SK-N-SH (cell line): ENCODE data around the gene CEP89. TPM values are rescaled to one million over a fixed set of nuclear protein-coding genes. Genes with fewer than 3 reads are reported as not detected.

Source experiments
- CTCF ChIA-PET: fragments of 300-600, 350-600 bp; formaldehyde crosslinking; extraction: SDS; loops from one replicate; lab custom pipeline; 2021; lab: Yijun Ruan, JAX
- POLR2A ChIA-PET: fragments of 350-600 bp; sonication (Branson Sonifier 250); formaldehyde crosslinking; extraction: SDS; loops from one replicate; lab custom pipeline; 2020; ENCODE audit warnings: antibody characterized with exemption, inconsistent platforms; lab: Yijun Ruan, JAX
- DNase-seq: peaks from one replicate; pipeline ENCODE4 v3.0.0; 2012
- H2AFZ ChIP-seq: fragments of 200-600 bp; sonication (generic); 2 replicates; pipeline ENCODE4 v1.8.1; 2016; ENCODE audit warnings: antibody characterized with exemption, mild to moderate bottlenecking, low read depth
- H3F3A ChIP-seq: fragments of 200-600 bp; sonication (generic); replicated peaks from 2 replicates; pipeline ENCODE3; 2016; ENCODE audit warnings: antibody characterized with exemption, mild to moderate bottlenecking; ENCODE audit not compliant: insufficient read depth
- H3K27ac ChIP-seq, 2 experiments: fragments of 200-500 bp in 1 of 2; fragments of 200-600 bp in 1 of 2; sonication (Bioruptor generic) in 1 of 2; sonication (generic), shearing (Covaris generic) in 1 of 2; 2 replicates each; pipeline versions ENCODE4 v1.5.1 to v1.6.1; 2014 to 2016; ENCODE audit warnings: low read depth in 2 of 2, inconsistent platforms in 1 of 2, low read length in 1 of 2, mild to moderate bottlenecking in 1 of 2, mixed read lengths in 1 of 2
- H3K27me3 ChIP-seq: fragments of 200-600 bp; sonication (generic), shearing (Covaris generic); 2 replicates; pipeline ENCODE4 v1.6.1; 2016; ENCODE audit warnings: mixed run types; ENCODE audit not compliant: insufficient read depth
- H3K36me3 ChIP-seq, 2 experiments: fragments of 200-500 bp in 1 of 2; fragments of 200-600 bp in 1 of 2; sonication (Bioruptor generic) in 1 of 2; sonication (generic) in 1 of 2; replicated peaks in 1 of 2; 2 replicates each; pipeline versions ENCODE3 to v1.5.1; 2014 to 2016; ENCODE audit warnings: low read length in 1 of 2, mild to moderate bottlenecking in 1 of 2; ENCODE audit not compliant: insufficient read depth in 2 of 2, control insufficient read depth in 1 of 2
- H3K4me1 ChIP-seq, 2 experiments: fragments of 200-500 bp in 1 of 2; fragments of 200-600 bp in 1 of 2; sonication (Bioruptor generic) in 1 of 2; sonication (generic), shearing (Covaris generic) in 1 of 2; 2 replicates each; pipeline versions ENCODE4 v1.5.1 to v1.6.1; 2014 to 2016; ENCODE audit warnings: low read depth in 1 of 2, low read length in 1 of 2, mixed run types in 1 of 2; ENCODE audit not compliant: insufficient read depth in 2 of 2, control insufficient read depth in 1 of 2
- H3K4me2 ChIP-seq: fragments of 200-600 bp; sonication (generic), shearing (Covaris generic); 2 replicates; pipeline ENCODE4 v1.6.1; 2017; ENCODE audit warnings: mixed run types
- H3K4me3 ChIP-seq, 2 experiments: fragments of 200-500 bp in 1 of 2; fragments of 200-600 bp in 1 of 2; sonication (Bioruptor generic) in 1 of 2; sonication (generic), shearing (Covaris generic) in 1 of 2; 2 replicates each; pipeline versions ENCODE4 v1.5.1 to v1.8.1; 2014 to 2016; ENCODE audit warnings: low read depth in 2 of 2, inconsistent platforms in 1 of 2, low read length in 1 of 2, mild to moderate bottlenecking in 1 of 2, mixed read lengths in 1 of 2, moderate library complexity in 1 of 2
- H3K79me2 ChIP-seq: fragments of 200-600 bp; sonication (generic); 2 replicates; pipeline ENCODE4 v1.8.1; 2017; ENCODE audit warnings: mild to moderate bottlenecking; ENCODE audit not compliant: insufficient read depth
- H3K9ac ChIP-seq: fragments of 200-600 bp; sonication (generic); 2 replicates; pipeline ENCODE4 v1.6.1; 2017; ENCODE audit warnings: mixed run types
- H3K9me2 ChIP-seq: fragments of 200-600 bp; sonication (generic); 2 replicates; pipeline ENCODE4 v1.6.1; 2017; ENCODE audit warnings: mixed run types
- H3K9me3 ChIP-seq: fragments of 200-600 bp; sonication (generic); 2 replicates; pipeline ENCODE4 v1.6.1; 2017; ENCODE audit warnings: mixed run types, mild to moderate bottlenecking, moderate library complexity
- H4K20me1 ChIP-seq: fragments of 200-600 bp; sonication (generic); 2 replicates; pipeline ENCODE4 v1.6.1; 2017; ENCODE audit warnings: mild to moderate bottlenecking, mixed run types; ENCODE audit not compliant: insufficient read depth
- ELF1 ChIP-seq: IDR thresholded peaks from 2 replicates; pipeline ENCODE4 v1.4.0; 2012
- EP300 ChIP-seq, 2 experiments: IDR thresholded peaks; 2 replicates each; pipeline versions ENCODE4 v1.4.0 to v1.6.1; 2012; ENCODE audit warnings: borderline replicate concordance in 1 of 2, low read depth in 1 of 2, low read length in 1 of 2
- FOXM1 ChIP-seq: IDR thresholded peaks from 2 replicates; pipeline ENCODE4 v1.4.0; 2012; ENCODE audit warnings: low read depth, mild to moderate bottlenecking
- JUND ChIP-seq: IDR thresholded peaks from 2 replicates; pipeline ENCODE4 v1.4.0; 2012
- MXI1 ChIP-seq: IDR thresholded peaks from 2 replicates; pipeline ENCODE4 v1.6.1; 2012; ENCODE audit warnings: mild to moderate bottlenecking, low read depth, low read length, improper control_type of control experiment
- NRF1 ChIP-seq: IDR thresholded peaks from 2 replicates; pipeline ENCODE4 v1.6.1; 2012; ENCODE audit warnings: low read depth, mild to moderate bottlenecking, low read length
- RCOR1 ChIP-seq: fragments of 150-350 bp; IDR thresholded peaks from 2 replicates; pipeline ENCODE4 v1.6.1; 2017; ENCODE audit warnings: antibody characterized with exemption, low read length
- SIN3A ChIP-seq: IDR thresholded peaks from 2 replicates; pipeline ENCODE4 v1.6.1; 2012; ENCODE audit warnings: low read depth, mild to moderate bottlenecking, low read length, moderate library complexity, borderline replicate concordance
- SMC3 ChIP-seq: IDR thresholded peaks from 2 replicates; pipeline ENCODE4 v1.6.1; 2012; ENCODE audit warnings: low read depth, low read length, improper control_type of control experiment
- TAF1 ChIP-seq: IDR thresholded peaks from 2 replicates; pipeline ENCODE4 v1.6.1; 2012; ENCODE audit warnings: low read depth, mild to moderate bottlenecking, low read length, moderate library complexity, borderline replicate concordance
- TEAD4 ChIP-seq: IDR thresholded peaks from 2 replicates; pipeline ENCODE4 v1.4.0; 2012; ENCODE audit warnings: mild to moderate bottlenecking, borderline replicate concordance; ENCODE audit not compliant: insufficient read depth
- YY1 ChIP-seq: IDR thresholded peaks from 2 replicates; pipeline ENCODE4 v1.4.0; 2012; ENCODE audit warnings: low read depth, mild to moderate bottlenecking
- polyA plus RNA-seq, 3 experiments: library from polyadenylated mRNA; depleted of rRNA; stranded (reverse); fragments of >200 nt; gene quantifications; 2 replicates each; pipeline ENCODE4 v1.2.3, GENCODE V29; 2012
- TF ChIP-seq, protein P1 (sequence below): IDR thresholded peaks from 2 replicates; pipeline ENCODE4; 2012
- TF ChIP-seq, protein P2 (sequence below): IDR thresholded peaks from 2 replicates; pipeline ENCODE4 v1.4.0; 2012; ENCODE audit warnings: low read depth, borderline replicate concordance
- TF ChIP-seq, protein P3 (sequence below): fragments of 150-350 bp; IDR thresholded peaks from 2 replicates; pipeline ENCODE4 v1.6.1; 2016; ENCODE audit warnings: mild to moderate bottlenecking, low read depth, low read length
- TF ChIP-seq, protein P4 (sequence below): IDR thresholded peaks from 2 replicates; pipeline ENCODE4 v1.4.0; 2012; ENCODE audit warnings: low read depth, borderline replicate concordance
- TF ChIP-seq, protein P5 (sequence below): IDR thresholded peaks from 2 replicates; pipeline ENCODE4 v1.4.0; 2012; ENCODE audit warnings: low read depth

The CEP89 gene
- polyA plus RNA-seq, 1 of the 3 experiments (the other 2 are of a cell fraction), result 16.4 TPM

- TF ChIP-seq NRF1, result no peak
- no peak for TF ChIP-seq JUND
- no peak for TF ChIP-seq RCOR1
- no peak for TF ChIP-seq EP300 (IDR thresholded peaks at IDR 0.05; ENCODE audit: borderline replicate concordance in 1 of 2, low read depth in 1 of 2, low read length in 1 of 2)
- TF ChIP-seq, protein P1, sequence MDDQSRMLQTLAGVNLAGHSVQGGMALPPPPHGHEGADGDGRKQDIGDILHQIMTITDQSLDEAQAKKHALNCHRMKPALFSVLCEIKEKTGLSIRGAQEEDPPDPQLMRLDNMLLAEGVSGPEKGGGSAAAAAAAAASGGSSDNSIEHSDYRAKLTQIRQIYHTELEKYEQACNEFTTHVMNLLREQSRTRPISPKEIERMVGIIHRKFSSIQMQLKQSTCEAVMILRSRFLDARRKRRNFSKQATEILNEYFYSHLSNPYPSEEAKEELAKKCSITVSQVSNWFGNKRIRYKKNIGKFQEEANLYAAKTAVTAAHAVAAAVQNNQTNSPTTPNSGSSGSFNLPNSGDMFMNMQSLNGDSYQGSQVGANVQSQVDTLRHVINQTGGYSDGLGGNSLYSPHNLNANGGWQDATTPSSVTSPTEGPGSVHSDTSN, result no peak
- no peak for TF ChIP-seq FOXM1
- TF ChIP-seq YY1, result no peak
- TF ChIP-seq, protein P2, sequence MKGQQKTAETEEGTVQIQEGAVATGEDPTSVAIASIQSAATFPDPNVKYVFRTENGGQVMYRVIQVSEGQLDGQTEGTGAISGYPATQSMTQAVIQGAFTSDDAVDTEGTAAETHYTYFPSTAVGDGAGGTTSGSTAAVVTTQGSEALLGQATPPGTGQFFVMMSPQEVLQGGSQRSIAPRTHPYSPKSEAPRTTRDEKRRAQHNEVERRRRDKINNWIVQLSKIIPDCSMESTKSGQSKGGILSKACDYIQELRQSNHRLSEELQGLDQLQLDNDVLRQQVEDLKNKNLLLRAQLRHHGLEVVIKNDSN, result no peak
- TF ChIP-seq, protein P3, sequence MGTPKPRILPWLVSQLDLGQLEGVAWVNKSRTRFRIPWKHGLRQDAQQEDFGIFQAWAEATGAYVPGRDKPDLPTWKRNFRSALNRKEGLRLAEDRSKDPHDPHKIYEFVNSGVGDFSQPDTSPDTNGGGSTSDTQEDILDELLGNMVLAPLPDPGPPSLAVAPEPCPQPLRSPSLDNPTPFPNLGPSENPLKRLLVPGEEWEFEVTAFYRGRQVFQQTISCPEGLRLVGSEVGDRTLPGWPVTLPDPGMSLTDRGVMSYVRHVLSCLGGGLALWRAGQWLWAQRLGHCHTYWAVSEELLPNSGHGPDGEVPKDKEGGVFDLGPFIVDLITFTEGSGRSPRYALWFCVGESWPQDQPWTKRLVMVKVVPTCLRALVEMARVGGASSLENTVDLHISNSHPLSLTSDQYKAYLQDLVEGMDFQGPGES, result no peak
- TF ChIP-seq TAF1, result no peak
- TF ChIP-seq ELF1, result no peak
- TF ChIP-seq SIN3A, result no peak
- TF ChIP-seq TEAD4, result no peak
- TF ChIP-seq, protein P4, sequence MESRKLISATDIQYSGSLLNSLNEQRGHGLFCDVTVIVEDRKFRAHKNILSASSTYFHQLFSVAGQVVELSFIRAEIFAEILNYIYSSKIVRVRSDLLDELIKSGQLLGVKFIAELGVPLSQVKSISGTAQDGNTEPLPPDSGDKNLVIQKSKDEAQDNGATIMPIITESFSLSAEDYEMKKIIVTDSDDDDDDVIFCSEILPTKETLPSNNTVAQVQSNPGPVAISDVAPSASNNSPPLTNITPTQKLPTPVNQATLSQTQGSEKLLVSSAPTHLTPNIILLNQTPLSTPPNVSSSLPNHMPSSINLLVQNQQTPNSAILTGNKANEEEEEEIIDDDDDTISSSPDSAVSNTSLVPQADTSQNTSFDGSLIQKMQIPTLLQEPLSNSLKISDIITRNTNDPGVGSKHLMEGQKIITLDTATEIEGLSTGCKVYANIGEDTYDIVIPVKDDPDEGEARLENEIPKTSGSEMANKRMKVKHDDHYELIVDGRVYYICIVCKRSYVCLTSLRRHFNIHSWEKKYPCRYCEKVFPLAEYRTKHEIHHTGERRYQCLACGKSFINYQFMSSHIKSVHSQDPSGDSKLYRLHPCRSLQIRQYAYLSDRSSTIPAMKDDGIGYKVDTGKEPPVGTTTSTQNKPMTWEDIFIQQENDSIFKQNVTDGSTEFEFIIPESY, result no peak
- TF ChIP-seq, protein P5, sequence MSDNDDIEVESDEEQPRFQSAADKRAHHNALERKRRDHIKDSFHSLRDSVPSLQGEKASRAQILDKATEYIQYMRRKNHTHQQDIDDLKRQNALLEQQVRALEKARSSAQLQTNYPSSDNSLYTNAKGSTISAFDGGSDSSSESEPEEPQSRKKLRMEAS, result no peak
- TF ChIP-seq MXI1, result no peak
- TF ChIP-seq SMC3, result no peak
- peaks cover 6 to 18% of the 10 kb centered on the region in 2 experiments for H3K36me3 ChIP-seq
- CTCF ChIA-PET, result no interaction called here
- H3K27me3 ChIP-seq, result no peaks in the 10 kb centered on the region
- POLR2A ChIA-PET, result no interaction called here
- no peaks in the 10 kb centered on the region for H4K20me1 ChIP-seq
- H3K9me2 ChIP-seq, result no peaks in the 10 kb centered on the region
- DNase-seq, result no peak
- no peak overlapping the region for H3K27ac ChIP-seq
- H3K4me2 ChIP-seq, result no peak overlapping the region
- H3K9me3 ChIP-seq, result no peaks in the 10 kb centered on the region; the same call in 1 of the 2 replicates
- no peak overlapping the region for H3K4me3 ChIP-seq
- H3K9ac ChIP-seq, result no peak overlapping the region
- H3K4me1 ChIP-seq, result no peaks in the 10 kb centered on the region
- H2AFZ ChIP-seq, result no peak overlapping the region
- H3K79me2 ChIP-seq, result no peaks in the 10 kb centered on the region; the same call in 1 of the 2 replicates
- no peaks in the 10 kb centered on the region for H3F3A ChIP-seq
Observed at GRCh38 chr19:32909257-32909656, 62.5 kb downstream of the CEP89 start.
